CD1c-positive myeloid dendritic cell (primary cell): ENCODE data around the gene LIN7B.

Source experiments
- DNase-seq: peaks from one replicate; pipeline ENCODE4 v3.0.0-alpha.2; 2016; ENCODE audit errors: extremely low spot score

LIN7B gene, protein sequence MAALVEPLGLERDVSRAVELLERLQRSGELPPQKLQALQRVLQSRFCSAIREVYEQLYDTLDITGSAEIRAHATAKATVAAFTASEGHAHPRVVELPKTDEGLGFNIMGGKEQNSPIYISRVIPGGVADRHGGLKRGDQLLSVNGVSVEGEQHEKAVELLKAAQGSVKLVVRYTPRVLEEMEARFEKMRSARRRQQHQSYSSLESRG

DNA sequence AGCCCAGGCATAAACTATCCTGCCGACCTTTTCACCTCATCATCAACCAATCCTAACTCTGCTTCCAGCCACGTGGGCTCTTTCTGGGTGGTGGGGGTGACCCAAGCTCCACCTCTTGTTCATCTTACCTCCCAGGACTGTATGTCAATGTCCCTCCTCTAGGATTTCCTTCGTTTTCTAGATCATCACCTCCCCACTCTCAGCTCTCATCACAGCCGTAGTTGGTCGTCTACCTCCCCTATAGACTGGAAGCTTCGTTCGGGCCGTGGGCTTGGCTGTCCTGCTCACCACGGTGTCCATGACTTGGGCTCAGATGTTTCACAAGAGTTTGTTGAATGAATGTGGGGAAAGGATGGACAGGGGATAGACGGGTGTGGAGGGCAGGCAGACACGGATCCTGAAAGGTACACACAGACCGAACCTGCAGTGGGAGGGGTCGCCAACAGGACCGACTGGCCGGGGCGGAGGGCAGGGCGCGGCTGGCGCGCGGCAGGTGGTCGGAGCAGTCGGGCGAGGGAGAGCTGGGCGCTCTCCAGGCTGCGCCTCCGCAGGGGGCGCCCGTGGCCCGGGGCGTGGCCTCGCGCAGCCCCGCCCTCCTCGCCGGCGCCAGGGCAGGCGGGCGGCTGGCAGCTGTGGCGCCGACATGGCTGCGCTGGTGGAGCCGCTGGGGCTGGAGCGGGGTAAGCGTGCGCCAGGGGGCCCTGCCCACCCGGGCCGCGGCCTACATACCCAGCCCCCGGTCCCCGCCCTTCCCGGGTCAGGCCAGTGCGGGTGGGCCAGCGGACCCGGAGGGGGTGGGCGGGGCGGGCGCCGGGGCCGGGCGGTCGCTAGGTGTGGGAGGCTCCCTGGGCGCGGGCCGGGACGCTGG lies at the start of gene LIN7B:
Gene LIN7B, plus strand, starts transcription at position 609 of the 868 bp plus-strand sequence. Its CDS starts 35 bp downstream, at position 644.
- DNase-seq: peak; percentile 88

DNA sequence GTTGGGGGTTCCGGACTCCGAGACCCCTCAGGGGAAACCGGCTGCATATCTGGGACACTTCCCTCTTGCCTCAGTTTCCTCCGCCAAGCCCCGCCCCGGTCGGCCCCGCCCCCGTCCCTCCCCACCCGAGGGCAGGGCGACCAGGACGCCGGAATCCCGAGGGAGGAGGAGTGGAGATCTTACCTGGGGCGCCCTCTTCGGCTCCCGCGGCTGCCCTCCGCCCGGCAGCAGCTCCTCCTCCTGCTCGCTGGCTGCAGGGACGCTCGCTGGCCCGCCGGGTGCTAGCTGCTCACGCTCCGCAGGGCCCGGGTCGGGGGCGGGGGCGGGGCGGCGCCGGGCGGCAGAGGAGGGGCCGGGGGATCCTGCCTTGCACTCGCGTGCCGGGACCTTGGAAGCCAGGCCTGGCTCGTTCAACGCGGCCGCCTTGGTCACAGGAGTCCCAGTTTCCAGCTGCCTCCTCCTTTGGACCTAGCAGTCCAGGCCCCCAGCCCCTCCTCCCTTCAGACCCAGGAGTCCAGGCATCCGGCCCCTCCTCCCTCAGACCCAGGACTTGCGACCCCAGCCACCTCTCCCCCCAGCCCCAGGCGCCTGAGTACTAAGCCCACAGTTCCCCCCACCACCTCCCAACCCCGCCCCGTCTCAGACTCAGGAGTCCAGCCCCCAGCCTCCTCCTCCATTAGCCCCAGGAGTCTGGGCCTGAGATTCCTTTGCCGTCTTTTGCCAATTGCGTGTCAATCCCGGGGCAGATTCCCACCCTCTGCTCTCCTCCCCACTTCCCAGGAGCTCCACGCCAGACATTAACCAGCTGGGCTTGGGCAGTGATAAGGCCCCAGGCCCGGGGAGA lies 49.2 kb upstream of the LIN7B start, which contains the start of gene NTF4:
Gene NTF4, minus strand, starts transcription at position 51 of the 844 bp plus-strand sequence. CDS start 2,821 bp downstream, outside the sequence.
- DNase-seq: no peak

DNA sequence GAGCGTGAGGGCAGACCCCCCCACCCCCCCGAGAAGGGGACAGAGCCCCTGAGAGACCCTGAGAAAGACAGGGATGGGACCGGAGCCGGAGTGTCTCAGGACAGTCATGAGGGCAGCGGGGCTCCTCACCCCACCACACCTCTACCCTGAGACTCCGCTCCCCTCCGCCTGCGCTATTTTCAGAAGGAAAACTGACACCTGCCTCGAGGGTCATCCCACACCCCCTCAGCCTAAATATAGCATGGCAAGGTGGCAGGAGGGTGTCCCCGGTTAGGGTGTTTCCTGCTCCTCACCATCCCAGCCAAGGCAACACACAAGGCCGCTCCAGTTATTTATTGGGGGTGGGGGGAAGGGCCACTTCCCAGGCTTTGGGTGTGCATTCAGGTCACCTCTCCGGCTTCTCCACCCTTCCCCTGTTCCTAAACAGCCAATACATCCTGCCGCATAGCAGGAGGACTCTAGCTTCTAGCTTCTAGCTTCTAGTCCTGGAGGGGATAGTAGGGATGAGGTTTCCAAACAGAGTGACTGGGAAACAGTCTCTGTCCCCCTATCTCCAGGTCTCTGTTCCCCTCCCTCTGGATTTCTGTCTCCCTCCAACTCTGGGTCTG lies 48.2 kb upstream of the LIN7B start:
- DNase-seq: no peak

DNA sequence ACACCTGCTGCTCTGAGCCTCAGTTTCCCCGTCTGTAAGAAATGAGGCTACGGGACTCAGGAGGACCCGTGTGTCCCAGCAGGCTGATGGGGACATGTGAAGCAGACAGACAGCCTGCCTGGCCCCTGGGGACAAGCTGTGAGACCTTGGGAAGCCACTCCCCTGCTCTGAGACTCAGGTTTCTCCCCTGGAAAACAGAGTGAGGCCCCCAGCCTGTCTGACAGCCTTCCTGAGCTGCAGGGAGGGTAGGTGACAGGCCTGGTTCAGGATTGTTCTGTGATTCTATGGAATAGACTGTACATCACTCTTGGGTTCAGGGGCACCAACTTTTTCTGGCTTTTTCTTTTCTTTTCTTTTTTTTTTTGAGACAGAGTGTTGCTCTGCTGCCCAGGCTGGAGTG lies 46.6 kb upstream of the LIN7B start:
- DNase-seq: no peak

DNA sequence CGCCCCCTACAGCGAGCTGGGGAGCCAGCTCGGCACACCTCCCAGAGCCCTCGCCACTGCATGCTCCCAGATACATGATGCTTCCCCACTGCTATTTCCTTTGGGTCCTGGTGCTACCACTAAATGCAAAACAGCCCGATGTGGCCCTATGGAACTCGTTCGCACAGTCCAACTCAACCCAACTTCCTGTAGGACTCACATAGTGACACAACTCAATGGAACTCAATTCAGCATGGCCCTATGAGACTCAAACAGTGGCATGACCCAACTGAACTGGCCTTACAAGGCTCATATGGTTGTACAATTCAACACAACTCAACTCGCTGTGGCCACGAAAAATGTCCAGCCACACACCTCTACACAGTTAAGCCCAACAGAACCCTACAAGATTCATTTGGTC lies 45.1 kb upstream of the LIN7B start:
- no peak for DNase-seq

DNA sequence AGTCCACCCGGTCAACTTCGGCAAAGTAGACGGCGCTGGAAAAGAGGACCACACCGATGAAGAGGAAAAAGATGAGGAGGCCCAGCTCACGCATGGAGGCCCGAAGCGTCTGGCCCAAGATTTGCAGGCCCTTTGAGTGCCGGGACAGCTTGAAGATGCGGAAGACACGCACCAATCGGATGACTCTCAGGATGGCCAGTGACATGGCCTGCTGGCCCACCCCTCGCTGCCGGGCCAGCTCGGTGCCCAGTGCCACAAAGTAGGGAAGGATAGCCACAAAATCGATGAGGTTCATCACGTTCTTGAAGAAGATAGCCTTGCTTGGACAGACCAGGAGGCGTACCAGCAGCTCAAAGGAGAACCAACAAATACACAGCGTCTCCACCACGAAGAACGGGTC lies 43.8 kb upstream of the LIN7B start:
- no peak for DNase-seq

DNA sequence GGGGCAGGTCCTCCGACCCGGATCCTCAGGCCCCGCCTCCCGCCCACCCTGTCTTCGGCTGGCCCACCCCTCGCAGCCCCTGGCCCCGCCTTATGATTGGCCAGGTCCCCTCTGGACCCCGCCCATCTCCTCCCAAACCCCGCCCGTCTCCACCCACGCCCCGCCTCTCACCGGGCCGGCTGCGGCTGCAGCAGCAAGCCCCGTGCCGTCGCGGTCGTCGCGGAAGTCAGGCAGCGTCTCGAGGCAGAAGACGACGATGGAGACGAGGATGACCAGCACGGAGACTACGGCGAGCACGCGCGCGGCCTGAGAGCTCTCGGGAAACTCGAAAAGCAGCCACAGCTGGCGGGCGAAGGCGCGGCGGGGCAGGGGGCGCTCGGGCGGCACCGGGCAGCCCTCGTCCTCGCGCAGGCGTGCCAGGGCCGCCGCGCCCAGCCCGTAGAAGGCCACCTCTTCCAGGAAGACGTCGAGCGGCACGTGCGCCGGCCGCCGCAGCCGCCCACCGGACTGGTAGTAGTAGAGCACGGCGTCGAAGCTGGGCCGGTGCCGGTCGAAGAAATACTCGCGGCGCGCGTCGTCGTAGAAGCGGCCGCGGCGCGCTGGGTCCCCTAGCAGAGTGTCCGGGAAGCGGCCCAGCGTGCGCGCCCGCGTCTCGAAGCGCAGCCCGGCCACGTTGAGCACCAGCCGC lies 42.2 kb upstream of the LIN7B start:
- DNase-seq: peak; percentile 19

DNA sequence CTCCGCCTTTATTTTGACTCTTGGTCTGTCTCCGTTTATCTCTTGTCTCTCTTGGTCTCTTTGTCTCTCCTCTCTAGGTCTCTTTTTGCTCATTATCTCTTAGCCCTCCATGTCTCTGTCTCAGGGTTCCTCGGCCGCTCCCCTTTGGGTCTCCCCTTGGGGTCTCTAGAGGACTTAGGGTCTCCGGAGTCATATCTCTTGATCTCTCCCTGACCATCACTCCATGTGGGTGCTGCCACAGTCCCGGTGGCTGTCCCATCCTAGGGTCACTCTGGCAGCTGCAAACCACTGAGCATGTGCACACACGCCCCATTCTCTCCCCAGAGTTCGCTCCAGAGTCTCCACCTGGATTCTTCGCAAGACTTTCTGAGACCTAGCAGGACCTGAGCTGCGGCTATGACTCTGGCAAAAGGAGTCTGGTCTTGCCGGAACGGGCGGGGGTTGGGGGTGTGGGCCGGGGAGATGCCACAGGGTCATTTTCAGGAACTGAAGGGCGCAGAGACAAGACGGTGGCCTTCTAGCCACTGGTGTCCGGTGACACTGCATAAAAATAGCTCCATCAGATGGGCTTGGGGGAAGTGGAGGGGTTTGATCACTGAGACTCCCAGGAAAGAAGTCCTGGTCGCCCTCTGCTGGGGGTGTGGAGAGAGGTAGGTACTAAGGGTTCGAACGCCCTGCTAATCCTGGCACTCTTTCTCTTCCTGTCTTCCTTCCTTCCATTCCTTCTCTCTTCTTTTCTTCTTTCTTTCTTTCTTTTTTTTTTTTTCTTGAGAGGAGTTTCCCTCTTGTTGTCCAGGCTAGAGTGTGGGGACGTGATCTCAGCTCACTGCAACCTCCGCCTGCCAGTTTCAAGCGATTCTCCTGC lies 40.4 kb upstream of the LIN7B start:
- DNase-seq: peak; percentile 42

DNA sequence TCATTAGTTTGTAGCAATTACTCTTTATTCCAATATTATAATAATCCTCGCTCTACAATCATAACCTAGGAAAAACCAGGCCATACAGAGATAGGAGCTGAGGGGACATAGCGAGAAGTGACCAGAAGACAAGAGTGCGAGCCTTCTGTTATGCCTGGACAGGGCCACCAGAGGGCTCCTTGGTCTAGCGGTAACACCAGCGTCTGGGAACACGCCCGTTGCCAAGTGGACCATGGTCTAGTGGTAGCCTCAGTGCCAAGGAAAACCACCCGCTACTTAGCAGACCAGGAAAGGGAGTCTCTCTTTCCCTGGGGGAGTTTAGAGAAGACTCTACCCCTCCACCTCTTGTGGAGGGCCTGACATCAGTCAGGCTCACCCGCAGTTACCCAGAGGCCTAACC lies 39.3 kb upstream of the LIN7B start:
- DNase-seq: peak; percentile 15

DNA sequence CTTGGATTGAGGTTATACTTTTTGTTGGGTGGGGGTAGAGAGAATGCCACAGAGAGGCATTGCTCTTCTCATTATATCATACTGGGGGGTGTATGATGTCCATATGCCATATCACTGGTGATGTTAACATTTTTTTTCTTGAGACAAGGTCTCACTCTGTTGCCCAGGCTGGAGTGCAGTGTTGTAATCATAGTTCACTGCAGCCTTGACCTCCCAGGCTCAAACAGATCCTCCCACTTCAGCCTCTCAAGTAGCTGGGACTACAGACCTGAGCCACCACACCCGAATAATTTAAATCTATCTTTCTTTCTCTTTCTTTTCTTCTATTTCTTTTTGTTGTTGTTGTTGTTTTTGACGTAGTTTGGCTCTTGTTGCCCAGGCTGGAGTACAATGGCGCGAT lies 33.8 kb upstream of the LIN7B start:
- DNase-seq: no peak

DNA sequence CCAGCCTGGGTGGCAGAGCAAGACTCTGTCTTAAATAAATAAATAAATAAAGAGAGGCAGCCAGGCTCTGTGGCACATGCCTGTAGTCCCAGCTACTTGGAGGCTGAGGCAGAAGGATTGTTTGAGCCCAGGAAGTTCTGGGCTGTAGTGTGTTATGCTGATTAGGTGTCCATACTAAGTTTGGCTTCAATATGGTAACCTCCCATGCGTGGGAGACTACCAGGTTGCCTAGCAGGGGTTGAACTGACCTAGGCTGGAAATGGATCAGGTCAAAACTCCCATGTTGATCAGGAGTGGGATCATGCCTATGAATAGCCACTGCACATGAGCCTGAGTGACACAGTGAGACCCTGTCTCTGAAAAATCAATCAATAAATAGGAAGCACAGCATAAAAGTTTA lies 32.9 kb upstream of the LIN7B start:
- DNase-seq: no peak

DNA sequence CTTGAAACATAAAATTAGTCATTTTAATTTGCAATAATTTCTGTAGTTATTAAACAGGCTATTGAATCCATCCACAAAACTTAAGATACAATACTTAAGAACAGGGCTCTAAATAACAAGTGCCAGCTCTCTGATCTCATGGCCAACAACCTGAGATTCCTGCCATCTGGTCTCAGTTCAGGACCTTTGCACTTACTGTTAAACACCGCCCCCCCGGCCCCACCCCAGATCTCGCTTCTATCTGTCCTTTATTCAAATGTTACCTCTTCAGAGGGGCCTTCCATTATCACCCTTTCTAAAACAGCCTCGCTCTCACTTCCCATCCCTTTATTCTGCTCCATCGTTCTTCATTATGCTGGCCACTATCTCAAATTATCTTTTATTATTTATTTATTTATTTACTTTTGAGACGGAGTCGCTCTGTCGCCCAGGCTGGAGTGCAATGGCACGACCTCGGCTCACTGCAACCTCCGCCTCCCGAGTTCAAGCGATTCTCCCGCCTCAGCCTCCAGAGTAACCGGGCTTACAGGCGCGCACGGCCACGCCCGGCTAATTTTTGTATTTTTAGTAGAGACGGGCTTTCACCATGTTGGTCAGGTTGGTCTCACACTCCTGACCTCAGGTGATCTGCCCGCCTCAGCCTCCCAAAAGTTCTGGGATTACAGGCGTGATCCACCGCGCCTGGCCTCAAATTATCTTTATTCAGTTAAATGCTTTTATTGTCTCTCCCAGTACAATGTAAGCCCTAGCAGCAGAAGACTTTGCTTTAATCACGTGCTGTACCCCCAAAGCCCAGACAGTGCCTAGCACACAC lies 29.8 kb upstream of the LIN7B start:
- no peak for DNase-seq

DNA sequence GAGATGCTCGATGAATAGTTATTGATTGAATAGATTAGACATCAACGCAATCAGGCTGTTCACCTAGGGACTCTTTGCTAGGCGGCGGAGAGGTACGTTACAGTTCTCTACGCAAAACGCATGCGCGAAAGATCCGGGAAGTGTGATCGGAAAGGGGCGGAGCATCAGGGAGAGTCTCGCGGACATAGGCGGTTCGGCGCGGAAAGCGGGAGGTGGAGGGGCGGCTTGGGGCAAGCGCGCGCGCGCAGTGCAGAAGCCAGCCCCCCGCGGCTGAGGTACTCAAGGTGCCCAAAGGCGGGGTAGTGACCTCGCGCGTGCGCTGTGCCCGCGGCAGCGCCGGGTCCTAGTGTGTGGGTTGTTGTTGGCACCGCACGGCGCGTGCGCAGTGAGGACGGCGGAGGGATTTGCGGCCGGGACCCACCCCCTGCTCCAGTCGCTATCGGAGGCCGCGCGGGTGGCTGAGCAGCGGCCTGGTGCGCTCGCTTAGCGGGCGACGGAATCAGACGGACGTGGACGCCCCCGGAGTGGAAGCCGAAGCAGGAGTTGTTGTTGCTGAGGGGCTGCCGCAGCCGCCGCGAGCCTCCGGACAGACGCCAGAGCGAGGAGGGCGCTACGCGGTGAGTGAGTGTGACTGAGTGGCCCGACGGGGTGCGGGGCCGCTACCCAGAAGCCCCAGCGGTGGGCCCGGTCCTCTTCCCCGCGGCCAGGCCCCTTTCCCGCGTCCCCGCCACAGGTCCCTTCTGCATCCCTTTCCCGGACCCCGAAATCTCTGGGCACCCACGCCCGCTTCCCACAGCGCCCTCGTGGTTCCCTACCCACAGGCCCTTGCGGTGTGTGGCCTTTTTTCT lies 28.9 kb upstream of the LIN7B start, which contains the start of gene SNRNP70:
Gene SNRNP70, plus strand, starts transcription at position 432 of the 848 bp plus-strand sequence. CDS start 964 bp downstream, outside the sequence.
- DNase-seq: peak; percentile 99

DNA sequence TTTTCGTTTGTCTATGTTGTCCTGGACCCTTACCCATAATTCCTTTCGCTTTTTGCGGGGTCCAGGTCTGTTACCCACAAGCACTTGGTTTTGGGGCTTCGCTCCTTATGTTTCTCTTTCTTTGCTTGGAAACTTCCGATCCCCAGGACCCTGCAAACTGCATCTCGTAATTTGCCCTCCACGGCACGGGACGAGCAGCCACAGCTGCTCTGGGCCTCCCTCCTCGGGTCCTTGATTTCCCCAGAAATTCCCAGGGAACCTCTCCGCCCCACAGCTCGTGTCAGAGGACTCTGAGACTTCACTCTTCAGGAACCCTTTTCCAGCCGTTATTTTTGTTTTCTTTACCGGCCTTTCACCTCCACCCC lies 28.3 kb upstream of the LIN7B start:
- DNase-seq: no peak

DNA sequence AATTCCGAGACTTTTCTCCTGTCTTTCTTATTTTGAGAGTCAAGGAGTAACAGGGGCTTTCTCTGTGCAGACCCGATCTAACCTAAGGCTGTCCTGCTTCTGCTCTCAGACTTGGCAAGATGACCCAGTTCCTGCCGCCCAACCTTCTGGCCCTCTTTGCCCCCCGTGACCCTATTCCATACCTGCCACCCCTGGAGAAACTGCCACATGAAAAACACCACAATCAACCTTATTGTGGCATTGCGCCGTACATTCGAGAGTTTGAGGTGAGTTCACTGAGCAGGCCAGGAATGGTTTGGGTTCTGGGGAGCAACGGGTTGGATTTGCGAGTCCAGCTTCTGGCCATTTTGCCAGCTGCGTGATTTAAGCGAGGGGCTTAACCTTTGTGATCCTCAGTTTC lies 27.9 kb upstream of the LIN7B start:
- DNase-seq: no peak

DNA sequence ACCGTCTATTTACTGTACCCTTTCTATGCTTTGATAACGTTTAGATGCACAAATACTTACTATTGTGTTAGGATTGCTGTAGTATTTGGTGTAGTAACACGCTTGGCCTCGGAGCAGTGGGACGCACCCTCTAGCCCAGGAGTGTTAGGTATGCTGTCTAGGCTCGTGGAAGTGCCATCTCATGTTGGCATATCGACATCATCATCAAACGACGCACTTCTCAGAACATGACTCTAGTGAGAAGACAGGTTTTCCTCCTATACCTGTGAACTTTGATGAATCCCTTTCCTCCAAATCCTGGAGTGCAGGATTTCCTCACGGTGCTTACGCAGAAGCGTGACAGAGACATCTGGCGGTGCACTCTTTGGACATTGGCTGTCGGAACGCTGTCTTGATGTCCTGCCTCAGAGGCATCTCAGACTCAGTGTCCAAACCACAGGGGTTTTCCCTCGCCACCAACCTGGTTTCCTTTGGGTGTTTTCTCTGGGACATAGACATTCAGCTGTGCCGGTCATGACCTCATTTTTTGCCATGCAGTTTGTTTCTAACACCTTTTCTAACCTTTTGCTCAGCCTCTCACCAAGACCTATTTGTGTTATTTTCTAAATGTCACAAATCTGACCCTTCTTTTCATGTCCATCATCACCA lies 22.7 kb upstream of the LIN7B start:
- no peak for DNase-seq

DNA sequence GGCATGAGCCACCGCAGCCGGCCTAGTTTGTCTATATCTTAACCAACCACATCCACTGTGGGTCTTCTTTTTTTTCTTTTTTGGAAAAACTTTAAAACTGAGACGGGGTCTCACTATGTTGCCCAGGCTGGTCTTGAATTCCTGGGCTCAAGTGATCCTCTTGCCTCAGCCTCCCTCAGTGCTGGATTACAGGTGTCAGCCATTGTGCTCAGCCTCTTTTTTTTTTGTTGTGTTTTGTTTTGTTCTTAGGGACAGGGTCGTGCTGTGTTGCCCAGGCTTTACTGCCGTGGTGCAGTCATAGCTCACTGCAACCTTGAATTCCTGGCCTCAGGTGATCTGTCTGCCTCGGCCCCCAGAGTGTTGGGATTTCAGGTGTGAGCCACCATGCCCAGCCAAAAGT lies 21.5 kb upstream of the LIN7B start:
- no peak for DNase-seq
